Left ventricle myocardium inferior (tissue), 1 donor: Measurements from ENCODE around the gene CNOT4. TPM values are rescaled to one million over a fixed set of nuclear protein-coding genes. Genes with fewer than 3 reads are reported as not detected.

ENCODE experiments used
- DNase-seq: peaks from one replicate; pipeline ENCODE4 v3.0.0-alpha.2; 2020
- H3K27ac ChIP-seq: fragments of 200-600 bp; replicated peaks from 2 replicates; pipeline ENCODE4 v1.8.0; 2021
- H3K27me3 ChIP-seq: fragments of 200-600 bp; 2 replicates; pipeline ENCODE4 v1.8.0; 2021; ENCODE audit warnings: low read depth
- H3K36me3 ChIP-seq: fragments of 200-600 bp; 2 replicates; pipeline ENCODE4 v1.8.0; 2021
- H3K4me1 ChIP-seq: fragments of 200-600 bp; 2 replicates; pipeline ENCODE4 v1.8.0; 2021
- H3K4me3 ChIP-seq: fragments of 200-600 bp; 2 replicates; pipeline ENCODE4 v1.8.0; 2021; ENCODE audit warnings: mild to moderate bottlenecking, moderate library complexity
- H3K9me3 ChIP-seq: fragments of 200-600 bp; replicated peaks from 2 replicates; pipeline ENCODE4 v1.8.0; 2021
- CTCF ChIP-seq: fragments of 200-600 bp; IDR thresholded peaks from 2 replicates; pipeline ENCODE4 v1.8.0; 2021; ENCODE audit warnings: antibody characterized with exemption, mild to moderate bottlenecking, borderline replicate concordance
- intact Hi-C: fragments of 100-400 bp; cut with micrococcal nuclease; formaldehyde crosslinking; loops from one replicate; pipeline ENCODE4 v1.11.0; 2022
- total RNA-seq: library from RNA; stranded (reverse); fragmentation: NEBNext Ultra II Directional; extraction: Animal tissue kit (Norgen Biotek cat#: 25700); gene quantifications from one replicate; pipeline ENCODE4 v1.2.1, GENCODE V29; 2021
- donor health status: DM: no; HTN: yes; CAD: no; lungs with severe emphysema.

The CNOT4 gene
- total RNA-seq, 1 donor from 2014 or later: 26.1 TPM

- no peak for TF ChIP-seq CTCF
- H3K4me3 ChIP-seq: no peak overlapping the region
- no peaks in the 10 kb centered on the region for H3K9me3 ChIP-seq
- intact Hi-C loops: no loop called here
- H3K27ac ChIP-seq: no peak overlapping the region
- no peak for DNase-seq
- H3K4me1 ChIP-seq: peaks cover 27% of the 10 kb centered on the region
- H3K36me3 ChIP-seq: no peaks in the 10 kb centered on the region
- H3K27me3 ChIP-seq: no peaks in the 10 kb centered on the region
Observed at GRCh38 chr7:135425036-135425435, 84.9 kb downstream of the CNOT4 start.

GRCh38 chr7:135420786-135421185 is 89.1 kb downstream of the CNOT4 start:
- intact Hi-C loops: no loop called here
- no peak for TF ChIP-seq CTCF
- peaks cover 11% of the 10 kb centered on the region for H3K36me3 ChIP-seq
- no peak overlapping the region for H3K4me3 ChIP-seq
- H3K9me3 ChIP-seq: no peaks in the 10 kb centered on the region
- DNase-seq: no peak
- H3K4me1 ChIP-seq: no peaks in the 10 kb centered on the region
- no peak overlapping the region for H3K27ac ChIP-seq
- H3K27me3 ChIP-seq: no peaks in the 10 kb centered on the region

- DNase-seq: no peak
- intact Hi-C loops: no loop called here
- Histone ChIP-seq H3K27ac (no peak overlapping the region), H3K9me3 (no peaks in the 10 kb centered on the region), H3K27me3 (no peaks in the 10 kb centered on the region), H3K36me3 (peaks cover 14% of the 10 kb centered on the region), H3K4me1 (no peaks in the 10 kb centered on the region), H3K4me3 (no peak overlapping the region)
- TF ChIP-seq CTCF: no peak
Observed at GRCh38 chr7:135416431-135416830, 93.5 kb downstream of the CNOT4 start.

GRCh38 chr7:135414850-135415439 is 95.0 kb downstream of the CNOT4 start:
- DNase-seq: no peak
- peaks cover 14% of the 10 kb centered on the region for H3K36me3 ChIP-seq
- H3K27ac ChIP-seq: no peak overlapping the region
- no peaks in the 10 kb centered on the region for H3K27me3 ChIP-seq
- TF ChIP-seq CTCF: peak; percentile 52
- intact Hi-C loops: no loop called here
- H3K9me3 ChIP-seq: no peaks in the 10 kb centered on the region
- H3K4me3 ChIP-seq: no peak overlapping the region
- no peaks in the 10 kb centered on the region for H3K4me1 ChIP-seq

- Histone ChIP-seq H3K27ac (no peak overlapping the region), H3K27me3 (no peaks in the 10 kb centered on the region), H3K4me3 (no peak overlapping the region), H3K4me1 (no peaks in the 10 kb centered on the region), H3K9me3 (no peaks in the 10 kb centered on the region), H3K36me3 (peaks cover 14% of the 10 kb centered on the region)
- intact Hi-C loops: no loop called here
- TF ChIP-seq CTCF: no peak
- no peak for DNase-seq
Observed at GRCh38 chr7:135414208-135414607, 95.7 kb downstream of the CNOT4 start.
